Transverse colon (tissue), 4 donors: ENCODE results near the gene CSDE1.

ENCODE experiments used
- EP300 ChIP-seq: sonication (generic); formaldehyde crosslinking; IDR thresholded peaks from one replicate; pipeline ENCODE4 v1.6.1; 2017; ENCODE audit warnings: antibody characterized with exemption, low read depth
- POLR2A ChIP-seq: fragments of 450-650 bp; IDR thresholded peaks from one replicate; pipeline ENCODE4 v1.6.1; 2016; ENCODE audit warnings: antibody characterized with exemption, mild to moderate bottlenecking, moderate library complexity
- POLR2AphosphoS5 ChIP-seq, 3 donors: sonication (generic); formaldehyde crosslinking; IDR thresholded peaks; one replicate each; pipeline ENCODE4 v1.6.1; 2016; ENCODE audit warnings: antibody characterized with exemption in 3 of 3
- TF ChIP-seq, protein P1 (sequence below), 5 experiments: fragments of 200-600 bp in 3 of 5; fragments of 450-650 bp in 2 of 5; sonication (generic) in 3 of 5; IDR thresholded peaks; 1 replicate in 2 of 5; 2 replicates in 3 of 5; pipeline ENCODE4 v1.5.1; 2016 to 2017; ENCODE audit warnings: antibody characterized with exemption in 5 of 5, inconsistent platforms in 3 of 5, mild to moderate bottlenecking in 2 of 5, moderate library complexity in 1 of 5

DNA sequence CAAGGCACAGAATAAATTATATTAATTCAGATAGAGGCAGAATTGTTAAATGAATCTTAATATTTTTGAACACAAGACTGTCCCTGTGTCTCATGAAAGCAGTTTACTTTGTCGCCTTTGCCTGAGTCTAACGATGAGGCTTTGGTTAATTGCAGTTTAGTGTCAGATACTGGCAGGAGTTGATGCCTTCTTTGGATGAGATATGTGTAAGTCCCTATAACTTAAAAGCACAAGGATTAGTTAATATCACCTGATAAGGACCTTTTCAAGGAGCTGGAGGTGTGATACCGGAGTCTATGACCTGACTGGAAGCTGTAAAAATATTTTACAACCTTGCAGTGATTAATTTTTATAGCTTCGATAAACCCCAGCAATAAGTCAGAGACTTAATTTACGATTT is 24.7 kb upstream of the CSDE1 start:
- TF ChIP-seq POLR2A (no peak), POLR2AphosphoS5 (IDR thresholded peaks at IDR 0.05) (no peak), EP300 (no peak)
- TF ChIP-seq, protein P1, sequence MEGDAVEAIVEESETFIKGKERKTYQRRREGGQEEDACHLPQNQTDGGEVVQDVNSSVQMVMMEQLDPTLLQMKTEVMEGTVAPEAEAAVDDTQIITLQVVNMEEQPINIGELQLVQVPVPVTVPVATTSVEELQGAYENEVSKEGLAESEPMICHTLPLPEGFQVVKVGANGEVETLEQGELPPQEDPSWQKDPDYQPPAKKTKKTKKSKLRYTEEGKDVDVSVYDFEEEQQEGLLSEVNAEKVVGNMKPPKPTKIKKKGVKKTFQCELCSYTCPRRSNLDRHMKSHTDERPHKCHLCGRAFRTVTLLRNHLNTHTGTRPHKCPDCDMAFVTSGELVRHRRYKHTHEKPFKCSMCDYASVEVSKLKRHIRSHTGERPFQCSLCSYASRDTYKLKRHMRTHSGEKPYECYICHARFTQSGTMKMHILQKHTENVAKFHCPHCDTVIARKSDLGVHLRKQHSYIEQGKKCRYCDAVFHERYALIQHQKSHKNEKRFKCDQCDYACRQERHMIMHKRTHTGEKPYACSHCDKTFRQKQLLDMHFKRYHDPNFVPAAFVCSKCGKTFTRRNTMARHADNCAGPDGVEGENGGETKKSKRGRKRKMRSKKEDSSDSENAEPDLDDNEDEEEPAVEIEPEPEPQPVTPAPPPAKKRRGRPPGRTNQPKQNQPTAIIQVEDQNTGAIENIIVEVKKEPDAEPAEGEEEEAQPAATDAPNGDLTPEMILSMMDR (IDR thresholded peaks at IDR 0.05) = no peak
